Neuron (in vitro differentiated cells): ENCODE data around the gene CSF3.

ENCODE experiments used
- H2AFZ ChIP-seq: one replicate; pipeline ENCODE4 v1.6.1; 2013; ENCODE audit warnings: low read depth, mild to moderate bottlenecking, inconsistent platforms, low read length, moderate library complexity
- H3K27me3 ChIP-seq: one replicate; pipeline ENCODE4 v1.6.1; 2013; ENCODE audit warnings: low read length; ENCODE audit not compliant: insufficient read depth
- H3K36me3 ChIP-seq: one replicate; pipeline ENCODE4 v1.6.1; 2013; ENCODE audit warnings: low read length; ENCODE audit not compliant: insufficient read depth
- H3K4me1 ChIP-seq: one replicate; pipeline ENCODE4 v1.6.1; 2013; ENCODE audit warnings: low read length; ENCODE audit not compliant: insufficient read depth
- H3K4me3 ChIP-seq: 2 replicates; pipeline ENCODE4 v1.5.1; 2013; ENCODE audit warnings: mild to moderate bottlenecking, low read length, moderate library complexity
- H3K9me3 ChIP-seq: one replicate; pipeline ENCODE4 v1.6.1; 2013; ENCODE audit warnings: low read length

The CSF3 gene

GRCh38 chr17:40015005-40015997, at the start of gene CSF3:
TSS of gene CSF3 (plus strand) at chr17:40015440. CDS start at chr17:40015475, 35 bp downstream.
- H3K4me1 ChIP-seq = peaks cover 5% of the 10 kb centered on the region
- no peaks in the 10 kb centered on the region for H3K9me3 ChIP-seq
- no peak within 1 kb of the TSS for H3K4me3 ChIP-seq
- H3K36me3 ChIP-seq = peaks cover 16% of the 10 kb centered on the region
- no peak within 1 kb of the TSS for H2AFZ ChIP-seq
- no peaks in the 10 kb centered on the region for H3K27me3 ChIP-seq

- Histone ChIP-seq H3K4me1 (no peaks in the 10 kb centered on the region), H3K4me3 (no peak overlapping the region), H2AFZ (no peak overlapping the region), H3K27me3 (peaks cover 37% of the 10 kb centered on the region), H3K36me3 (no peaks in the 10 kb centered on the region), H3K9me3 (peaks cover 2% of the 10 kb centered on the region)
Measured at GRCh38 chr17:39966771-39967170, 48.5 kb upstream of the CSF3 start.

- Histone ChIP-seq H2AFZ (no peak overlapping the region), H3K4me3 (no peak overlapping the region), H3K27me3 (peaks cover 42% of the 10 kb centered on the region), H3K9me3 (peaks cover 2% of the 10 kb centered on the region), H3K4me1 (no peaks in the 10 kb centered on the region), H3K36me3 (no peaks in the 10 kb centered on the region)
Measured at GRCh38 chr17:39968761-39969160, 46.5 kb upstream of the CSF3 start.

GRCh38 chr17:39969375-39969774, 45.9 kb upstream of the CSF3 start:
- Histone ChIP-seq H3K4me1 (no peaks in the 10 kb centered on the region), H3K27me3 (peaks cover 47% of the 10 kb centered on the region), H3K9me3 (peaks cover 2% of the 10 kb centered on the region), H3K36me3 (no peaks in the 10 kb centered on the region), H2AFZ (no peak overlapping the region), H3K4me3 (no peak overlapping the region)

GRCh38 chr17:39970157-39970692, 45.0 kb upstream of the CSF3 start:
- peaks cover 54% of the 10 kb centered on the region for H3K27me3 ChIP-seq
- H2AFZ ChIP-seq = no peak overlapping the region
- H3K4me3 ChIP-seq = no peak overlapping the region
- peaks cover 2% of the 10 kb centered on the region for H3K9me3 ChIP-seq
- no peaks in the 10 kb centered on the region for H3K36me3 ChIP-seq
- H3K4me1 ChIP-seq = no peaks in the 10 kb centered on the region

- Histone ChIP-seq H3K27me3 (peaks cover 53% of the 10 kb centered on the region), H3K9me3 (peaks cover 2% of the 10 kb centered on the region), H2AFZ (no peak overlapping the region), H3K4me1 (no peaks in the 10 kb centered on the region), H3K36me3 (no peaks in the 10 kb centered on the region), H3K4me3 (no peak overlapping the region)
Measured at GRCh38 chr17:39971076-39971603, 44.1 kb upstream of the CSF3 start.

GRCh38 chr17:39972271-39972670, 43.0 kb upstream of the CSF3 start:
- Histone ChIP-seq H3K9me3 (peaks cover 2% of the 10 kb centered on the region), H3K4me3 (no peak overlapping the region), H2AFZ (no peak overlapping the region), H3K36me3 (no peaks in the 10 kb centered on the region), H3K4me1 (no peaks in the 10 kb centered on the region), H3K27me3 (peaks cover 57% of the 10 kb centered on the region)

GRCh38 chr17:39973496-39973895, 41.7 kb upstream of the CSF3 start:
- H3K27me3 ChIP-seq = peaks cover 54% of the 10 kb centered on the region
- H3K4me1 ChIP-seq = no peaks in the 10 kb centered on the region
- peaks cover 2% of the 10 kb centered on the region for H3K9me3 ChIP-seq
- H3K4me3 ChIP-seq = no peak overlapping the region
- H3K36me3 ChIP-seq = no peaks in the 10 kb centered on the region
- H2AFZ ChIP-seq = no peak overlapping the region

- no peak overlapping the region for H3K4me3 ChIP-seq
- no peak overlapping the region for H2AFZ ChIP-seq
- H3K4me1 ChIP-seq = peaks cover under 1% of the 10 kb centered on the region
- H3K36me3 ChIP-seq = no peaks in the 10 kb centered on the region
- H3K27me3 ChIP-seq = peaks cover 49% of the 10 kb centered on the region
- no peaks in the 10 kb centered on the region for H3K9me3 ChIP-seq
Measured at GRCh38 chr17:39974433-39974832, 40.8 kb upstream of the CSF3 start.

- Histone ChIP-seq H3K36me3 (no peaks in the 10 kb centered on the region), H3K4me1 (peaks cover 4% of the 10 kb centered on the region), H3K4me3 (no peak overlapping the region), H2AFZ (no peak overlapping the region), H3K9me3 (no peaks in the 10 kb centered on the region), H3K27me3 (peaks cover 39% of the 10 kb centered on the region)
Measured at GRCh38 chr17:39975801-39976200, 39.4 kb upstream of the CSF3 start.

- H3K4me1 ChIP-seq = peaks cover 17% of the 10 kb centered on the region
- peaks cover 22% of the 10 kb centered on the region for H3K27me3 ChIP-seq
- H3K36me3 ChIP-seq = peaks cover 4% of the 10 kb centered on the region
- H3K9me3 ChIP-seq = no peaks in the 10 kb centered on the region
- no peak overlapping the region for H3K4me3 ChIP-seq
- peak overlapping the region; percentile 62 for H2AFZ ChIP-seq
Measured at GRCh38 chr17:39979016-39979670, 36.1 kb upstream of the CSF3 start.

GRCh38 chr17:39979893-39980350, 35.3 kb upstream of the CSF3 start:
- Histone ChIP-seq H3K36me3 (peaks cover 12% of the 10 kb centered on the region), H3K27me3 (peaks cover 14% of the 10 kb centered on the region), H2AFZ (peak overlapping the region; percentile 62), H3K9me3 (no peaks in the 10 kb centered on the region), H3K4me1 (peaks cover 17% of the 10 kb centered on the region), H3K4me3 (peak overlapping the region; percentile 61)
